SK-N-SH treated with all-trans-retinoic acid at 6 μM for 48 hours (cell line): Measurements from ENCODE around the gene CUEDC1.

ENCODE experiments used
- ESRRG ChIP-seq: fragments of 250-450 bp; sonication (Bioruptor Pico); IDR thresholded peaks from 2 replicates; pipeline ENCODE4 v1.6.1; 2021; ENCODE audit warnings: mild to moderate bottlenecking
- TOX ChIP-seq: fragments of 250-450 bp; sonication (Bioruptor Pico); IDR thresholded peaks from 2 replicates; pipeline ENCODE4 v1.8.0; 2021; ENCODE audit warnings: mild to moderate bottlenecking, moderate library complexity, borderline replicate concordance
- ZNF70 ChIP-seq: fragments of 450-650 bp; formaldehyde crosslinking; IDR thresholded peaks from 2 replicates; pipeline ENCODE4 v1.5.0; 2020; ENCODE audit warnings: mild to moderate bottlenecking, moderate library complexity
- TF ChIP-seq, protein P1 (sequence below): fragments of 250-450 bp; sonication (Bioruptor Pico); IDR thresholded peaks from 2 replicates; pipeline ENCODE4 v1.8.0; 2021; ENCODE audit warnings: low read depth, mild to moderate bottlenecking, moderate library complexity, borderline replicate concordance
- TF ChIP-seq, protein P2 (sequence below): fragments of 250-450 bp; sonication (Bioruptor Pico); IDR thresholded peaks from 2 replicates; pipeline ENCODE4 v1.5.1; 2020; ENCODE audit warnings: low read depth, mild to moderate bottlenecking, moderate library complexity

DNA sequence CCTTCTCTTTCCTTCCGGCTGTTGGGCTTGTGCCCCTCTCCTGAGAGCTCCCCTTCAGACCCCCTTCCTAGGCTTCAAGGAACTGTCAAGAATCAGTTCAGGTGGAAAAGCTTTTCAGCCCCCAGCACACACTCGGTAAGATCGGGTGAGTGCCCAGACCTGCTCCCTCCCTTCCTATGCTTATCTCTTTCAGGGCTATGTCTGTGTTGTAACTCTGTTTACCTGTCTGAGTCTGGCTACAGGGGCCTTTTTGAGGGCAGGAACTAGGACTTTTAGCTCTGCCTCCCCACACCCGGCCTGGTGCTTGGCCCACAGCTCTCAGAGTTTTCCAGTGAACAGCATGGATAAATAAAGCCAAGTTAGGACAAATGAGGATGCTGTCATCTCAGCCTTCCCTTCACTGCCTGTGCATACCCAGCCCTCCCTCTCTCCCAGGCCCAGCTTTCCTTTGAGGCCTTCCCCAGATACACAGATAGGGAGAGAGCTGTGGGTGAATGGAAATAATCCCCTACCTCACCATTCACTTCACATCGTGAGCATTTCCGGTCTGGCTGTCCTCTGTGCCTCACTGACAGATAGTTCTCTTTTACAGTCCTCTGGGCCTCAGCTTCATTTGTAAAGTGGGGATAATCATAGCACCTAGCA lies 99.7 kb downstream of the CUEDC1 start:
- TF ChIP-seq, protein P1, sequence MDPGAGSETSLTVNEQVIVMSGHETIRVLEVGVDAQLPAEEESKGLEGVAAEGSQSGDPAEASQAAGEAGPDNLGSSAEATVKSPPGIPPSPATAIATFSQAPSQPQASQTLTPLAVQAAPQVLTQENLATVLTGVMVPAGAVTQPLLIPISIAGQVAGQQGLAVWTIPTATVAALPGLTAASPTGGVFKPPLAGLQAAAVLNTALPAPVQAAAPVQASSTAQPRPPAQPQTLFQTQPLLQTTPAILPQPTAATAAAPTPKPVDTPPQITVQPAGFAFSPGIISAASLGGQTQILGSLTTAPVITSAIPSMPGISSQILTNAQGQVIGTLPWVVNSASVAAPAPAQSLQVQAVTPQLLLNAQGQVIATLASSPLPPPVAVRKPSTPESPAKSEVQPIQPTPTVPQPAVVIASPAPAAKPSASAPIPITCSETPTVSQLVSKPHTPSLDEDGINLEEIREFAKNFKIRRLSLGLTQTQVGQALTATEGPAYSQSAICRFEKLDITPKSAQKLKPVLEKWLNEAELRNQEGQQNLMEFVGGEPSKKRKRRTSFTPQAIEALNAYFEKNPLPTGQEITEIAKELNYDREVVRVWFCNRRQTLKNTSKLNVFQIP (CRISPR knock-in tag), result no peak
- no peak for TF ChIP-seq ESRRG (CRISPR knock-in tag)
- TF ChIP-seq ZNF70, result no peak
- no peak for TF ChIP-seq TOX (CRISPR knock-in tag)
- TF ChIP-seq, protein P2, sequence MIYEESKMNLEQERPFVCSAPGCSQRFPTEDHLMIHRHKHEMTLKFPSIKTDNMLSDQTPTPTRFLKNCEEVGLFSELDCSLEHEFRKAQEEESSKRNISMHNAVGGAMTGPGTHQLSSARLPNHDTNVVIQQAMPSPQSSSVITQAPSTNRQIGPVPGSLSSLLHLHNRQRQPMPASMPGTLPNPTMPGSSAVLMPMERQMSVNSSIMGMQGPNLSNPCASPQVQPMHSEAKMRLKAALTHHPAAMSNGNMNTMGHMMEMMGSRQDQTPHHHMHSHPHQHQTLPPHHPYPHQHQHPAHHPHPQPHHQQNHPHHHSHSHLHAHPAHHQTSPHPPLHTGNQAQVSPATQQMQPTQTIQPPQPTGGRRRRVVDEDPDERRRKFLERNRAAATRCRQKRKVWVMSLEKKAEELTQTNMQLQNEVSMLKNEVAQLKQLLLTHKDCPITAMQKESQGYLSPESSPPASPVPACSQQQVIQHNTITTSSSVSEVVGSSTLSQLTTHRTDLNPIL (CRISPR knock-in tag), result no peak
